ENCODE measurements around the gene ALDH6A1. TPM values are rescaled to one million over a fixed set of nuclear protein-coding genes. Genes with fewer than 3 reads are reported as not detected.

The ALDH6A1 gene
- total RNA-seq, 4 donors from 2014 or later = 5.1 to 34.7 (median 13.1) TPM

DNA sequence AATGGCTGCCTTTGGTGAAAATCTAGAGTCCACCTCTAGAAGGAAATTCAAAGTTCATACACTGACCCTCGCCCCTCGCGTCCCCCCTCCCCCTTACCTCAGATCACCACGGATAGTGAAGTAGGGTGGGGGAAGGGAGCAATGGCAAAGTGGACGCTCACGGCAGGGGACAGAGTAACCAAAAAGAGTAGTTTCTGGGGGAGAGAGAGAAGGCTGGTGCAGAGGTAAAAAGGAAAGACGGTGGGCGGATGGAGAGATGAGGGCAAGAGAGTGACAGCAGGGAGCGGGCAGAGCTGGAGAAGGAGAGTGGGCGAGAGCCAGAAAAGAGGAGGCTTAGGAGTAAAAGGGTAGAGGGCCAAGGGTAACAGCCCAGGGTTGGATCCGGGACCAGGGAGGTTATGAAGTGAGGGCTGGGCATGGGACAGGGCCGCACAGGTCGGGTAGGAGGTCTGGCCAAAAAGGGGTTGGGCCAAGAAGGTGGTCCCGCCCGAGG is 423 bp downstream of the ALDH6A1 start:
- Histone ChIP-seq H3K4me3 (peak overlapping the region; percentile 57 to 76 (median 73)), H3K4me1 (peaks cover 0 to 42% (median 14%) of the 10 kb centered on the region in 3 donors), H3K27me3 (no peaks in the 10 kb centered on the region), H3K27ac (peak overlapping the region; percentile 90 to 96 (median 93)), H3K36me3 (no peaks in the 10 kb centered on the region), H3K9me3 (no peaks in the 10 kb centered on the region)
- 1 to 3% methylated on average over 15 of the region's 15 CpGs for WGBS, 2 donors
- no peak for DNase-seq
- no peak for TF ChIP-seq POLR2A (IDR thresholded peaks at IDR 0.05)
- TF ChIP-seq, protein P1, sequence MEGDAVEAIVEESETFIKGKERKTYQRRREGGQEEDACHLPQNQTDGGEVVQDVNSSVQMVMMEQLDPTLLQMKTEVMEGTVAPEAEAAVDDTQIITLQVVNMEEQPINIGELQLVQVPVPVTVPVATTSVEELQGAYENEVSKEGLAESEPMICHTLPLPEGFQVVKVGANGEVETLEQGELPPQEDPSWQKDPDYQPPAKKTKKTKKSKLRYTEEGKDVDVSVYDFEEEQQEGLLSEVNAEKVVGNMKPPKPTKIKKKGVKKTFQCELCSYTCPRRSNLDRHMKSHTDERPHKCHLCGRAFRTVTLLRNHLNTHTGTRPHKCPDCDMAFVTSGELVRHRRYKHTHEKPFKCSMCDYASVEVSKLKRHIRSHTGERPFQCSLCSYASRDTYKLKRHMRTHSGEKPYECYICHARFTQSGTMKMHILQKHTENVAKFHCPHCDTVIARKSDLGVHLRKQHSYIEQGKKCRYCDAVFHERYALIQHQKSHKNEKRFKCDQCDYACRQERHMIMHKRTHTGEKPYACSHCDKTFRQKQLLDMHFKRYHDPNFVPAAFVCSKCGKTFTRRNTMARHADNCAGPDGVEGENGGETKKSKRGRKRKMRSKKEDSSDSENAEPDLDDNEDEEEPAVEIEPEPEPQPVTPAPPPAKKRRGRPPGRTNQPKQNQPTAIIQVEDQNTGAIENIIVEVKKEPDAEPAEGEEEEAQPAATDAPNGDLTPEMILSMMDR (IDR thresholded peaks at IDR 0.05) = no peak
- intact Hi-C loops (cut with DNase I) = no loop called here

DNA sequence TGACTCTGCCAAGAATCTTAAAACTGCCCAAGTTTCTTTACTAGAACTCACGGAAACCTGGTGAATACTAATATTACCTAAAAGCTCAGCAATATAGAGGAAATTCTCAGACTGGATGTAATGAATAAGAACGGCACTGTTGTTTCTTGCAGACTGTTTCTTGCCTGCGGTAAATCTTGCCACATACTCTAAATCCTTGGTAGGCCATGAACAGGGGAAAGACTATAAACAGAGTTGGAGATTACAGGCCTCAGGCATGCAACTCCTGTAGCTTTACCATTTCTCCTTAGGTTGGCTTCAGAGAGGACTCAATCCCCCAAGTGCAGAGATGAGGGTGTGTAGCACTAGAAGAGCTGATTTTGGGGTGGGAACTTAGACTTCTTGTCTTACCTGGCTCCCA is 1.1 kb downstream of the ALDH6A1 start:
- Histone ChIP-seq H3K27ac (peak overlapping the region in 2 of 4 donors; percentile 94 to 96), H3K4me1 (peaks cover 0 to 42% (median 14%) of the 10 kb centered on the region in 3 donors), H3K27me3 (no peaks in the 10 kb centered on the region), H3K9me3 (no peaks in the 10 kb centered on the region), H3K36me3 (no peaks in the 10 kb centered on the region), H3K4me3 (peak overlapping the region in 2 of 4 donors; percentile 71 to 76)
- WGBS, 2 donors = 83 to 87% methylated on average over 3 of the region's 3 CpGs
- no peak for DNase-seq
- intact Hi-C loops (cut with DNase I) = no loop called here
- TF ChIP-seq POLR2A (IDR thresholded peaks at IDR 0.05) = no peak
- TF ChIP-seq, protein P1 (IDR thresholded peaks at IDR 0.05) = no peak

DNA sequence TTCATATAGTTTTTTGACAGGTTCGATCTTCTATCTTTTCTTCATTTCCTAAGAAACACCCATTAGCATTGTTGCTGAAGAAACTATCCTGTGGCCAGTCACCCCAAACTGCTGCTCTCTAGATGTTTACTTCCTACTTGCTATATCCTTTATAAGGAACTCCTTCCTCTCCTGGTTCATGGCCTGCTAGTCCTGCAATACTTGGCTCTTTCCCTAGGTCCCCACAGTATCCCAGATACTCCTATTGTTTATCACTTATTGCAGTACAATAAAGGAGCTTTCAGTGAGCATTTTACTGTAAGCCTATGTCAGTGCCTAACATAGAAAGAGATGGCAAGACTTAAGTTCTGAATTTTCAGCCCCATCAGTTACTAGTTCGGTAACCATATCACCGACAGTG is 2.8 kb downstream of the ALDH6A1 start:
- TF ChIP-seq, protein P1 (IDR thresholded peaks at IDR 0.05) = no peak
- TF ChIP-seq POLR2A (IDR thresholded peaks at IDR 0.05) = no peak
- intact Hi-C loops (cut with DNase I) = no loop called here
- no peaks in the 10 kb centered on the region for H3K36me3 ChIP-seq
- H3K9me3 ChIP-seq = no peaks in the 10 kb centered on the region
- no peak overlapping the region for H3K4me3 ChIP-seq
- DNase-seq = no peak
- H3K27ac ChIP-seq = no peak overlapping the region
- 82 to 91% methylated on average over 2 to 3 of the region's 3 CpGs for WGBS, 2 donors
- peaks cover 0 to 39% (median 14%) of the 10 kb centered on the region in 3 donors for H3K4me1 ChIP-seq
- no peaks in the 10 kb centered on the region for H3K27me3 ChIP-seq

DNA sequence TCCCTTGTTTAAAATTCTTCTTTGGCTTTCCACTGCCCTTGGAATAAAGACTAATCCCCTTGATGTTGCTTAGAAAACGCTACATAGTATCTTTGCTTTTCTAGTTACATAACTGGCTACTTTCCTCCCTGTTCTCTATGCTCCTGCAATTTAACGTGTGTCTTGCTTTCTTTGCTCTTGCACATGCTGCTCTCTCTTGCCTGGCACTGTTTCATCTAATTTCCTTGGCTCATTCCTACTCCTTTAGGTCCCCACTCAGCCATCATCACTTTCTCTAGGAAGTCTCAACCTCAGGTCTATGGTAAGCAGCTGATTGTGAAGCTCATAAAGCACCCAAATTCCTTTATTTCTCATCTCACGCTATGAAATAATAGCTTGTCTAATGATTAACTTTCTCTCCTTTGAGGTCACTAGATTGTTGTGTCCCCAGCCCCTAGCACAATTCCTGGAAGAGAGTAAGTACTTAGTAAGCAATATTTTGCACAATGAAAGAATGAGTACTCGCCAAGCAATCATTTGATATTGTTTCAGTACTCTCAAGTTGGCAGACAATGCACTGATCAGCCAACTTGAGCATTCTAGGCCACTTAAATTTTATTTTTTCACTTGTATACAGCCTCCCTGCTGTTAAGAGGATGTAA is 3.3 kb downstream of the ALDH6A1 start:
- no peak for DNase-seq
- intact Hi-C loops (cut with DNase I) = no loop called here
- TF ChIP-seq, protein P1 (IDR thresholded peaks at IDR 0.05) = no peak
- TF ChIP-seq POLR2A (IDR thresholded peaks at IDR 0.05) = no peak
- no peaks in the 10 kb centered on the region for H3K36me3 ChIP-seq
- H3K4me1 ChIP-seq = peaks cover 0 to 33% (median 13%) of the 10 kb centered on the region in 3 donors
- no peaks in the 10 kb centered on the region for H3K27me3 ChIP-seq
- 69 to 75% methylated on average over 4 of the region's 4 CpGs for WGBS, 2 donors
- no peaks in the 10 kb centered on the region for H3K9me3 ChIP-seq
- H3K27ac ChIP-seq = no peak overlapping the region
- no peak overlapping the region for H3K4me3 ChIP-seq

DNA sequence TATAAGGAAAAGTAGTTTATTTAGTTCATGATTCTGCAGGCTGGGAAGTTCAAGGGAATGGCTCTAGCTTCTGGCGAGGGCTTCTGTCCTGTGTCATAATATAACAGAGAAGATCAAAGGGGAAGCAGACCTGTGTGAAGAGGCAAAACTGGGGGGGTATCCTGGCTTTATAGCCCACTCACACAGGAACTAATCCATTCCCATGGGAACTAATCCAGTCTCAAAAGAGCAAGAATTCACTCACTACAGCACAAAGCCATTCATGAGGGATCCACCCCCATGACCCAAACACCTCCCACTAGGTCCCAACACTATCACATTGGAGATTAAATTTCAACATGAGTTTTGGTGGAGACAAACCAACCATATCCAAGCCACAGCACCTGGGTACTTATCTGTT is 6.9 kb downstream of the ALDH6A1 start:
- 80 to 100% methylated on average over 1 of the region's 1 CpG for WGBS, 2 donors
- H3K27ac ChIP-seq = no peak overlapping the region
- H3K4me3 ChIP-seq = no peak overlapping the region
- peaks cover 0 to 10% (median 0%) of the 10 kb centered on the region in 3 donors for H3K4me1 ChIP-seq
- intact Hi-C loops (cut with DNase I) = no loop called here
- no peak for DNase-seq
- H3K9me3 ChIP-seq = no peaks in the 10 kb centered on the region
- H3K36me3 ChIP-seq = peaks cover 0 to 25% (median 0%) of the 10 kb centered on the region in 3 donors
- no peaks in the 10 kb centered on the region for H3K27me3 ChIP-seq
- TF ChIP-seq, protein P1 (IDR thresholded peaks at IDR 0.05) = no peak
- TF ChIP-seq POLR2A (IDR thresholded peaks at IDR 0.05) = no peak
